Keratinocyte (primary cell): Measurements from ENCODE around the gene MACROH2A1. TPM values are rescaled to one million over a fixed set of nuclear protein-coding genes. Genes with fewer than 3 reads are reported as not detected.

Source experiments
- DNase-seq: peaks from one replicate; pipeline ENCODE4 v3.0.0-alpha.2; 2011; ENCODE audit warnings: low read depth, missing footprints, low spot score
- FAIRE-seq: peaks from 2 replicates; lab custom pipeline; 2011; peaks lifted over from hg19 to GRCh38; lab: Jason Lieb, UNC
- H2AFZ ChIP-seq: 2 replicates; pipeline ENCODE4 v1.6.0; 2012; ENCODE audit warnings: low read length, control low read depth, inconsistent platforms; ENCODE audit not compliant: control insufficient read depth
- H3K27ac ChIP-seq: 2 replicates; pipeline ENCODE4 v1.5.1; 2011; ENCODE audit warnings: low read length; ENCODE audit not compliant: control insufficient read depth, insufficient read depth
- H3K27me3 ChIP-seq: 3 replicates; pipeline ENCODE4 v1.6.0; 2011; ENCODE audit warnings: low read length; ENCODE audit not compliant: control insufficient read depth, insufficient read depth; ENCODE audit errors: extremely low read depth
- H3K36me3 ChIP-seq, 2 experiments: 2 replicates in 1 of 2; 3 replicates in 1 of 2; pipeline ENCODE4 v1.5.1; 2011; ENCODE audit warnings: low read length in 2 of 2, mild to moderate bottlenecking in 1 of 2; ENCODE audit not compliant: control insufficient read depth in 2 of 2, insufficient read depth in 2 of 2; ENCODE audit errors: extremely low read depth in 1 of 2
- H3K4me1 ChIP-seq: 3 replicates; pipeline ENCODE4 v1.5.1; 2011; ENCODE audit warnings: low read length; ENCODE audit not compliant: control insufficient read depth, insufficient read depth; ENCODE audit errors: extremely low read depth
- H3K4me2 ChIP-seq: 3 replicates; pipeline ENCODE4 v1.6.0; 2011; ENCODE audit warnings: low read depth, low read length; ENCODE audit not compliant: control insufficient read depth, insufficient read depth; ENCODE audit errors: extremely low read depth
- H3K4me3 ChIP-seq, 3 experiments: fragments of 200-600 bp in 1 of 3; sonication (generic) in 1 of 3; 2 replicates in 2 of 3; 3 replicates in 1 of 3; pipeline ENCODE4 v1.5.1; 2011 to 2016; ENCODE audit warnings: low read length in 3 of 3, mild to moderate bottlenecking in 3 of 3, control low read depth in 2 of 3, inconsistent platforms in 1 of 3, low read depth in 1 of 3, mixed read lengths in 1 of 3, mixed run types in 1 of 3, moderate library complexity in 1 of 3; ENCODE audit not compliant: control insufficient read depth in 2 of 3, insufficient read depth in 2 of 3; ENCODE audit errors: extremely low read depth in 1 of 3
- H3K79me2 ChIP-seq: 2 replicates; pipeline ENCODE4 v1.6.0; 2012; ENCODE audit warnings: low read length; ENCODE audit not compliant: control insufficient read depth, insufficient read depth
- H3K9ac ChIP-seq: 3 replicates; pipeline ENCODE4 v1.6.0; 2011; ENCODE audit warnings: low read length; ENCODE audit not compliant: control insufficient read depth, insufficient read depth; ENCODE audit errors: extremely low read depth
- H3K9me1 ChIP-seq: 3 replicates; pipeline ENCODE4 v1.6.0; 2011; ENCODE audit warnings: low read length; ENCODE audit not compliant: control insufficient read depth, insufficient read depth; ENCODE audit errors: extremely low read depth
- H3K9me3 ChIP-seq: 2 replicates; pipeline ENCODE4 v1.5.1; 2012; ENCODE audit warnings: low read depth, low read length; ENCODE audit not compliant: control insufficient read depth
- H4K20me1 ChIP-seq: 3 replicates; pipeline ENCODE4 v1.6.0; 2011; ENCODE audit warnings: low read length; ENCODE audit not compliant: control insufficient read depth, insufficient read depth; ENCODE audit errors: extremely low read depth
- EZH2 ChIP-seq: IDR thresholded peaks from one replicate; pipeline ENCODE4 v1.6.1; 2012; ENCODE audit warnings: inconsistent platforms, mild to moderate bottlenecking, low read length, moderate library complexity
- dilution Hi-C: fragments of 300-500 bp; cut with MboI; formaldehyde crosslinking; loops from one replicate; pipeline ENCODE4 v1.7.0; 2020; ENCODE audit warnings: low sequenced_read_pairs; ENCODE audit not compliant: extremely low pct_ligation_motif_present
- polyA plus RNA-seq, 5 experiments: library from polyadenylated mRNA; depleted of rRNA in 3 of 5; stranded (reverse) in 3 of 5; stranded (forward) in 1 of 5; unstranded in 1 of 5; fragments of >200 nt; gene quantifications; 1 replicate in 1 of 5; 2 replicates in 3 of 5; 3 replicates in 1 of 5; pipeline versions ENCODE4 v1.2.1 to v1.2.3, GENCODE V29; 2011 to 2012; ENCODE audit warnings: missing spikeins in 2 of 5, low read depth in 1 of 5, low replicate concordance in 1 of 5
- TF ChIP-seq, protein P1 (sequence below), 3 experiments: IDR thresholded peaks in 1 of 3; conservative IDR thresholded peaks in 1 of 3; optimal IDR thresholded peaks in 1 of 3; 2 replicates in 2 of 3; 3 replicates in 1 of 3; pipeline versions ENCODE3 to v1.5.1; 2011; ENCODE audit warnings: low read length in 3 of 3, mild to moderate bottlenecking in 3 of 3, moderate library complexity in 2 of 3, control low read depth in 1 of 3, inconsistent platforms in 1 of 3; ENCODE audit not compliant: insufficient read depth in 2 of 3; ENCODE audit errors: extremely low read depth in 1 of 3

Gene MACROH2A1
- polyA plus RNA-seq, 1 donor (not counting 4 experiments of a cell fraction or from before 2014, with no cell fraction given) = 208 TPM

DNA sequence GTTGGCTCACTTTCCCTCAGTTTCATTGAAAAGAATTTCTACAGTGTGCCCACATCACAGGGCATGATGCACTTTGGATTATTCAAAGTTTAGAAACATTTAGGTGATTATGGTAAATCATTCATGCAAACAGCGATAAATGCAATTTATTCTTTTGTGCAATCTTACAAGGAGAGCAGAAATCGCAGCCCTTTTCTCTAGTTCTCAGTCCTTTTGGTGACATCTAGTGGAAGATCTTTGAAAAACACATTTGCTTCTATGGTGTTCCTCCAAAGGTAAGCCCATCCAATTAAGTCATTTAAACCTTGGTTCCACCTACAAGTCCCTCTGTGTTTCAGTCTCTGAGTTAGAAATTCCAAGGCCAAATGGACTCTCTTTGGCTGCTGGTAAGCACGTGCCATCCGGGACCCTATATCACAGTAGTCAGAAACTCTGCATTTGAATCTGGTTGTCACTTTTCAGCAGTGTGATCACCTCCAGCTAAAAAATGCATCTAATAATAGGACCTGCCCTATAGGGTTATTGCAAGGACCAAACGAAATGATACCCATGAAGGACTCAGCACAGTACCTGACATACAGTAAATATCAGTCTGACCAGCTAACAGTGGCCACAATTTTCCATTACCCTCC, 66.4 kb downstream of the MACROH2A1 start:
- Histone ChIP-seq H3K79me2 (no peaks in the 10 kb centered on the region), H3K9me3 (no peaks in the 10 kb centered on the region), H3K9me1 (peaks cover 2% of the 10 kb centered on the region), H3K4me3 (no peak overlapping the region), H3K27me3 (no peaks in the 10 kb centered on the region), H3K4me2 (no peak overlapping the region), H3K27ac (no peak overlapping the region), H3K9ac (no peak overlapping the region), H4K20me1 (no peaks in the 10 kb centered on the region), H3K36me3 (peaks cover 24 to 28% of the 10 kb centered on the region in 2 experiments), H3K4me1 (peaks cover 5% of the 10 kb centered on the region), H2AFZ (no peak overlapping the region)
- dilution Hi-C loops = no loop called here
- DNase-seq (peak; percentile 19), FAIRE-seq (peak; percentile 51)
- TF ChIP-seq, protein P1, sequence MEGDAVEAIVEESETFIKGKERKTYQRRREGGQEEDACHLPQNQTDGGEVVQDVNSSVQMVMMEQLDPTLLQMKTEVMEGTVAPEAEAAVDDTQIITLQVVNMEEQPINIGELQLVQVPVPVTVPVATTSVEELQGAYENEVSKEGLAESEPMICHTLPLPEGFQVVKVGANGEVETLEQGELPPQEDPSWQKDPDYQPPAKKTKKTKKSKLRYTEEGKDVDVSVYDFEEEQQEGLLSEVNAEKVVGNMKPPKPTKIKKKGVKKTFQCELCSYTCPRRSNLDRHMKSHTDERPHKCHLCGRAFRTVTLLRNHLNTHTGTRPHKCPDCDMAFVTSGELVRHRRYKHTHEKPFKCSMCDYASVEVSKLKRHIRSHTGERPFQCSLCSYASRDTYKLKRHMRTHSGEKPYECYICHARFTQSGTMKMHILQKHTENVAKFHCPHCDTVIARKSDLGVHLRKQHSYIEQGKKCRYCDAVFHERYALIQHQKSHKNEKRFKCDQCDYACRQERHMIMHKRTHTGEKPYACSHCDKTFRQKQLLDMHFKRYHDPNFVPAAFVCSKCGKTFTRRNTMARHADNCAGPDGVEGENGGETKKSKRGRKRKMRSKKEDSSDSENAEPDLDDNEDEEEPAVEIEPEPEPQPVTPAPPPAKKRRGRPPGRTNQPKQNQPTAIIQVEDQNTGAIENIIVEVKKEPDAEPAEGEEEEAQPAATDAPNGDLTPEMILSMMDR (optimal IDR thresholded peaks at IDR 0.05 in 1 of 3, IDR thresholded peaks at IDR 0.05 in 1 of 3, conservative IDR thresholded peaks at IDR 0.05 in 1 of 3; ENCODE audit: extremely low read depth in 1 of 3, insufficient read depth in 2 of 3, low read length in 3 of 3) = peak; percentile 1 to 59 (median 36)
- no peak for TF ChIP-seq EZH2

- Histone ChIP-seq H3K27me3 (no peaks in the 10 kb centered on the region), H4K20me1 (no peaks in the 10 kb centered on the region), H2AFZ (no peak overlapping the region), H3K36me3 (peaks cover 20 to 25% of the 10 kb centered on the region in 2 experiments), H3K4me3 (no peak overlapping the region), H3K79me2 (no peaks in the 10 kb centered on the region), H3K9me1 (peaks cover 2% of the 10 kb centered on the region), H3K4me1 (no peaks in the 10 kb centered on the region), H3K9ac (no peak overlapping the region), H3K4me2 (no peak overlapping the region), H3K9me3 (no peaks in the 10 kb centered on the region), H3K27ac (no peak overlapping the region)
- no peak for DNase-seq
- TF ChIP-seq EZH2 = no peak
- TF ChIP-seq, protein P1 (optimal IDR thresholded peaks at IDR 0.05 in 1 of 3, IDR thresholded peaks at IDR 0.05 in 1 of 3, conservative IDR thresholded peaks at IDR 0.05 in 1 of 3; ENCODE audit: extremely low read depth in 1 of 3, insufficient read depth in 2 of 3, low read length in 3 of 3) = no peak
- FAIRE-seq = no peak
- dilution Hi-C loops = no loop called here
These were observed 67.4 kb downstream of the MACROH2A1 start for GRCh38 chr5:135331612-135332011.
